Measurements from ENCODE around the gene DHRS7C.

DHRS7C gene

DNA sequence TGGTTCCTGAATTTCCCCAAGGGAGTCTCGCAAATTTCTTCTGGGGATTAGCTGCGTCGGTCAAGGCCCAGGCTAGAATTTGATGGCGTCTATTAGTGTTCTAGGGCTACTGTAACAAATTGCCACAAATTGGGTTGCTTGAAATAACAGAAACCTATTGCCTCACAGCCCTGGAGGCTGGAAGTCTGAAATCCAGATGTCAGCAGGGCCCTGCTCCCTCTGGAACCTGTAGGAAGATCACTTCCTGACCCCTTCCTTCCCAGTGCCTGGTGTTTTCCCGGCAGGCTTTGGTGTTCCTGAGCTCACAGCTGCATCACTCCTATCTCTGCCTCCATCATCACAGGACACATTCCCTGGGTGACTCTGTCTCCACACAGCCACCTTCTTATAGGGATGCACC, 24.4 kb downstream of the DHRS7C start:
- no peak for DNase-seq (ENCODE audit: low spot score)
- no peak for FAIRE-seq

DNA sequence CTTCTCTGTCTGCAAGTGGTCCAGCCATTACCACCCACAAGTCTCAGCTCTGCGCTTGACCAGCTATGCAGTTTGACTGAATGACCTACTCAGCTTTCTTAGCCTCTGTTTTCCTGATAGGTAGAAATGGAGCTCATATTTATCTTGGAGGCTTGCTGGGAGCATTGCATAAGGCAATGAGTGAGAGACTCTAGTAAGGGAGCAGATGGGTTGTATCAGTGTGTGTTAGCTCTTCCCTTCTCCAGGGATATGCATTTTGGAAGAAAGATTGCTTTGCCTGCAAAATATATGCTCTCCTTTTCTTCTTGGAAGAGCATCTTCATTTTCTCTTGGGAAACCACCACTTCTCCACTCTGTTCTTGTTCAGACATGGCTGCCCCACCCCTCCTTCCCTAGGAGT, 26.1 kb downstream of the DHRS7C start:
- no peak for FAIRE-seq
- DNase-seq (ENCODE audit: low spot score) = no peak

DNA sequence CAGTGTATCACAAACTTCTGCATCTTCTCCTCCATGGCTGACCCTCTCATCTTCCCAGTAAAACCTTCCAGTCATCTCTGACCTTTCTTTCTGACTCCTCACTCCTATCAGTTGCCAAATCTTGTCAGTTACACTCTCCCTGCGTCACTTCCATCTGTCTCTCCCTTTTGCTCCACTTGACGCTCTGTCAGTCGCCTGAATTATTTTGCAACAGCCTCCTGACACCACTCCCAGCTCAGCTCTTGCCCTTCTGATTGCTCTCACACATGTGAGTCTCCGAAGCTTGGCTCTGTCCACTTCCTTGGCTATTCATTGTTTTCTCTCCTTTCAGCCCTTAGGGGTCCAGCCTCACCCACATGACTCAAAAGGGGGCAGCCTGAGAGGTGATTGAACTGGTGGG, 27.7 kb downstream of the DHRS7C start:
- no peak for FAIRE-seq

DNA sequence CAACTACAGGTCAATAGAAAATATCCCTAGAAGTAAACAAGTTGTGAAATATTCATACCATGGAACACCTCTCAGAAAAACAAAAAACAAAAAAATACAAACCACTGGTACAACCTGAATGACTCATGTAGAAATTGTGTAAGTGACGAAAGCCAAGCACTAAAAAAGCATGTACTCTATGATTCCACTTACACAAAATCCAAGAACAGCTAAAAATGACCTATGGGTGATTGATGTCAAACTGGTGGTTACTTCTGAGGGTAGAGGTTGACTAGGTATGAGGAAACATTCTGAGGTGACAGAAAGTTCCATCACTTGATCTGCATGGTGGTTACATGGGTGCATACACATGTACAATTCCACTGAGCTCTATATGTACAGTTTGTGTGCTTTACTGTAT, 31.1 kb downstream of the DHRS7C start:
- DNase-seq (ENCODE audit: low spot score) (no peak), FAIRE-seq (no peak)

More for the DNA sequence above, 27.7 kb downstream of the DHRS7C start:
- DNase-seq (ENCODE audit: low spot score) = no peak

DNA sequence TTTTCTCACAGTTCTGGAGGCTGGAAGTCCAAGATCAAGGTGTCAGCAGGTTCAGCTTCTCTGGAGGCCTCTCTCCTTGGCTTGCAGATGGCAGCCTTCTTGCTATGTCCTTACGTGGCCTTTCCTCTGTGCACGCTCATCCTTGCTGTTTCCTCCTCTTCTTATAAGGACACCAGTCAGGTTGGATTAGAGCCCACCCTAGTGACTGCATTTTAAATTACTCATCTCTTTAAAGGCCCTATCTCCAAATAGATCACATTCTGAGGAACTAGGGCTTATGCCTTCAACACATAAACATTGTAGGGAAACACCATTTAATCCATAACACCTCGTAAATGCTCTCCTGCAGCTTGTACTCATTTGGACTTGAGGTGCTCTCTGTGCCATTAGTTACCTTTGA, 36.3 kb downstream of the DHRS7C start:
- no peak for FAIRE-seq
- no peak for DNase-seq (ENCODE audit: low spot score)

DNA sequence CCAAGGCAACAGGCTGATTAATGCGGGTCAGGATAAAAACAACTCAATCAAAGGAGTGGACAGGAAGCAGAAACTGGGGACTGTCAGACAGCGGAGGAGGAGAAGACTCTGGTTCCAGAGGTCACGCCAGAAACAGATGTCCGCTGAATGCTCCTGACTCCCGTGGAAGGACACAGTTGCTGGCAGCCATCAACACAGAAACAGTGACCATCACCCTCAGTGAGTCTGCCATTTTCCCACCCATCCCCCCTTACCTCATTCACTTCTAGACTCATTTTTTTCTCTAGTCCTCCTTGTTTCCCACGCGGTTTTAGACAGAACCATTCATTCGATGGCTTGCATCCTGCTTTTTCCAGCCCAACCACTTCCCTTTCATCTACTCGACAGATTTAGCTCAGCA, 40.9 kb downstream of the DHRS7C start:
- no peak for DNase-seq (ENCODE audit: low spot score)
- FAIRE-seq = no peak

DNA sequence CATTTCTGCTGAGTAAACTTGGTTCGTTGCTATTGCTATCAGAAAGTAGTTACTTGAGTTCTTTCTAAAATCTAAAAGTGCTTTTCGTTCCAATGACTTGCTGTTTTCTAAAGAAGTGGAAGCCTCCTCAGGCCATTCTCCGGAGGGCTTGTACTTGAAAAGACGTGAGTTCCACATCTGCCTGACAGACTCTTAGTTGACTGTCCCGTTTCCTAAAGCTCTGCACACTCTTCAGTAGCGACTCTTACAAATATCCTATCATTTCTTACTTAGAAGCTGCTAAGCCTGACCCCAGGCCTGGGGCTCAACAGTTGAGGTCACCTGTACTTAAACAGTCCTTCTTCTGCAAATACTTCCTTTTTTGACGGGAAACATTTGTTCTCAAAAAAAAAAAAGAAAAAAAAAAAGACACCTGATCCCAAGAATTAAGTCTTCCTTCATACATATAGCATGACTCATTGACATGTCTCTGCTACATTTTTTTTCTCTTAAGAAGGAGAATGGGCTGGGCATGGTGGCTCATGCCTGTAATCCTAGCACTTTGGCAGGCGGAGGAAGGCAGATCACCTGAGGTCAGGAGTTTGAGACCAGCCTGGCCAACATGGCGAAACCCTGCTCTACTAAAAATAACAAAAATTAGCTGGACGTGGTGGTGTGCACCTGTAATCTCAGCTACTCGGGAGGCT, 61.5 kb downstream of the DHRS7C start:
- DNase-seq (ENCODE audit: low spot score) (peak; percentile 44), FAIRE-seq (no peak)

DNA sequence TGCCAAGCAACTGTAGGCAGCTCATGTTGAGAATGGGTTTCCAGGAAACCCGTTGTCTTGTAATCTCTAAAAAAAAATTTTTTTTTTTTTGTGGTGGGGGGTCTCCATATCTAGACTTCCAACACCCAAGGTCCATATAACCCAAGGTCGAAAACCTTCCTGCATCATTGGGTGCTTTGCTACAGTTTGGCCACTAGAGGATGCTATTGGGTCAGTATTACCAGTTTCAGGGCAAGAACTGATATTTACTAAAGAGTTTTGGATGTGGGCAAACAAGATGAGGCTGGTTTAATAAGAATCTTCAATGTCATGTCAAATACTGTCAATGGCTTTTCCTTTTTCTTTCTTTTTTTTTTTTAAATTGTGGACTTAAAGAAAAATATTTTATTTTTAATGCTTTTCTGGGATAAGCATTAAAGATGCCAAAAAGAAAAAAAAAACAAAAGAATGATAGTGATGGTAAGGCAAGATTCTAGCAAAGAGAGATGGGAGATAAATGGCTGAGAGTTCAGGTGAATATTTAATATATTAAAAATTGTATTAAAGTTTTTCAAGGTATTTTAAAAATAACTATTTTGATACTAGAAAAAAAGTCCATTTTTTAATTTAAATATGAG, 62.2 kb downstream of the DHRS7C start:
- peak; percentile 38 for DNase-seq (ENCODE audit: low spot score)
- FAIRE-seq = no peak

DNA sequence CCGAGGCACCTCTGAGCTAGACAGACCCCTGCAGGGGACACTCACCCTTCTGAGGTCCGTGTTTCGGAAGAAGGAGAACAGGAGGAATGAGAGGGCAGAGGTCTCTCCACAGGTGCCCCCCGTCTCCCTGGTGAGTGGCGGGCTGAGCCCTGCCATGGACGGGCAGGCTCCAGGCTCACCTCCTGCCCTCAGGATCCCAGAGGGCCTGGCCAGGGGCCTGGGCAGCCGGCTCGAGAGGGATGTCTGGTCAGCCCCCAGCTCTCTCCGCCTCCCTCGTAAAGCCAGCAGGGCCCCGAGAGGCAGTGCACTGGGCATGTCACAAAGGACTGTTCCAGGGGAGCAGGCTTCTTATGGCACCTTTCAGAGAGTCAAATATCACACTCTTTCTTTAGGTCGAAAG, 62.8 kb downstream of the DHRS7C start:
- DNase-seq (ENCODE audit: low spot score) = no peak
- FAIRE-seq = no peak

DNA sequence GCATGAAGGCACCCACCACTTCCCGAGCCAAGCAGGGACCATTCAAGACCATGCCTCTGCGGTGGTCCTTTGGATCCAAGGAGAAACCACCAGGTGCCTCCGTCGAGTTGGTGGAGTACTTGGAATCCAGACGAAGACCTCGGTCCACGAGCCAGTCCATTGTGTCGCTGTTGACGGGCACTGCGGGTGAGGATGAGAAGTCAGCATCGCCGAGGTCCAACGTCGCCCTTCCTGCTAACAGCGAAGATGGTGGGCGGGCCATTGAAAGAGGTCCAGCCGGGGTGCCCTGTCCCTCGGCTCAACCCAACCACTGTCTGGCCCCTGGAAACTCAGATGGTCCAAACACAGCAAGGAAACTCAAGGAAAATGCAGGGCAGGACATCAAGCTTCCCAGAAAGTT, 63.4 kb downstream of the DHRS7C start:
- DNase-seq (ENCODE audit: low spot score) (no peak), FAIRE-seq (no peak)

DNA sequence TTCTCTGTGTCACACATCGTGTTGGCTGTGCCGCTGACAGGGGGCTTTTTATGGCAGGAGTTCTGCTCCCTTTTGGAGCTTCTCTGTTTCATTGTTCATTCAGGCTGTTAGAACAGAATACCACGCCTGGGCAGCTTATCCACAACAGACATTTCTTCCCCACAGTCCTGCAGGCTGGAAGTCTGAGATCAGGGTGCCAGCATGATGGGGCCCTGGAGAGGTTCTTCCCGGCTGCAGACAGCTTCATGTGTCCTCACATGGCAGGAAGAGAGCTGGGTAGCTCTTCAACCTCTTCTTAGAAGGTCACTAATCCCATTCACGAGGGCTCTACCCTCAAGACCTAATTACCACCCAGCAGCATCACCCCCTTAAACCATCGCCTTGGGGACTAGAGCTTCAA, 65.1 kb downstream of the DHRS7C start:
- DNase-seq (ENCODE audit: low spot score) = no peak

DNA sequence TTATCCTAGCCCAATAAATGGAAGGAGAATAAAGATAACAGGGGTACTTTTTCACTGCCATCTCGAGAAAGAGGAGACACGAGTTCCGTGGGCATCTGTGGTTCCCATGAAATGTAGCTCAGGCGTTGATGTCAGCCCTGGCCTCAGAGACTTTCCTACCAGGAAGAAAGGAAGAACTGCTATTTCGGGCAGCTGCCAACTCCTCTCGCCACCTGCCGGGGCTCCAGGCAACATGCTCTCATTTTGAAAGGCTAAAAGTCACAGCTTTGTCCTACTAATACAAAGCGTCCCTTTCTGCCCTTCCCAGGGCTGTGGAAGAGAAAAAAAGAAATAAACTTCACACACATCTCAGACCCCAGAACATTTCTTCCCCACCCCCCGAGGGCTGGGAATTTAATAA, 65.8 kb downstream of the DHRS7C start:
- FAIRE-seq = no peak

More for the DNA sequence above, 65.1 kb downstream of the DHRS7C start:
- FAIRE-seq = no peak

More for the DNA sequence above, 65.8 kb downstream of the DHRS7C start:
- DNase-seq (ENCODE audit: low spot score) = no peak
